ENCODE data around the gene PDCD2L. TPM values are rescaled to one million over a fixed set of nuclear protein-coding genes. Genes with fewer than 3 reads are reported as not detected.
A peak's percentile ranks its signal among the peaks of the same experiment; 100 is the strongest.

PDCD2L gene
- total and polyA plus RNA-seq, 4 donors, result 5.6 to 12.3 (median 6.0) TPM

- no peaks in the 10 kb centered on the region for H3K27me3 ChIP-seq (ENCODE audit: control insufficient read depth in 1 of 2, insufficient read depth in 2 of 2, low read length in 1 of 2)
- DNase-seq (no peak), ATAC-seq (ENCODE audit: low FRiP score) (no peak)
- H3K9me3 ChIP-seq (ENCODE audit: control insufficient read depth, low read length), result no peaks in the 10 kb centered on the region
- H3K36me3 ChIP-seq (ENCODE audit: control insufficient read depth in 1 of 2, insufficient read depth in 2 of 2, low read length in 1 of 2), result no peaks in the 10 kb centered on the region
- intact Hi-C loops (cut with DNase I), result no loop called here
- WGBS, 2 donors, result 95% methylated on average over 4 of the region's 4 CpGs
- H3K27ac ChIP-seq (ENCODE audit: low read depth in 1 of 2, low read length in 2 of 2), result no peak overlapping the region
- no peak overlapping the region for H3K4me3 ChIP-seq (ENCODE audit: low read length in 2 of 2)
- no peaks in the 10 kb centered on the region for H3K4me1 ChIP-seq (ENCODE audit: control insufficient read depth in 1 of 2, insufficient read depth in 2 of 2, low read length in 2 of 2)
These were observed 14.1 kb downstream of the PDCD2L start for GRCh38 chr19:34418300-34418699.

- DNase-seq (no peak), ATAC-seq (ENCODE audit: low FRiP score) (no peak)
- no peaks in the 10 kb centered on the region for H3K9me3 ChIP-seq (ENCODE audit: control insufficient read depth, low read length)
- no peak overlapping the region for H3K27ac ChIP-seq (ENCODE audit: low read depth in 1 of 2, low read length in 2 of 2)
- peaks cover 0 to 2% of the 10 kb centered on the region in 2 donors for H3K27me3 ChIP-seq (ENCODE audit: control insufficient read depth in 1 of 2, insufficient read depth in 2 of 2, low read length in 1 of 2)
- no peak overlapping the region for H3K4me3 ChIP-seq (ENCODE audit: low read length in 2 of 2)
- H3K4me1 ChIP-seq (ENCODE audit: control insufficient read depth in 1 of 2, insufficient read depth in 2 of 2, low read length in 2 of 2), result no peaks in the 10 kb centered on the region
- intact Hi-C loops (cut with DNase I), result loop anchor here in 1 of 2 donors (5.0 kb wide), 1 partner anchor 56 kb away; the partner anchor contains the start of gene WTIP
- no peaks in the 10 kb centered on the region for H3K36me3 ChIP-seq (ENCODE audit: control insufficient read depth in 1 of 2, insufficient read depth in 2 of 2, low read length in 1 of 2)
- 82 to 84% methylated on average over 8 of the region's 8 CpGs for WGBS, 2 donors
These were observed 22.0 kb downstream of the PDCD2L start for GRCh38 chr19:34426096-34426661.

- Histone ChIP-seq H3K27ac (ENCODE audit: low read depth in 1 of 2, low read length in 2 of 2) (peak overlapping the region; percentile 72 to 94), H3K4me1 (ENCODE audit: control insufficient read depth in 1 of 2, insufficient read depth in 2 of 2, low read length in 2 of 2) (peaks cover under 1 to 2% of the 10 kb centered on the region in 2 donors), H3K36me3 (ENCODE audit: control insufficient read depth in 1 of 2, insufficient read depth in 2 of 2, low read length in 1 of 2) (no peaks in the 10 kb centered on the region), H3K9me3 (ENCODE audit: control insufficient read depth, low read length) (no peaks in the 10 kb centered on the region), H3K27me3 (ENCODE audit: control insufficient read depth in 1 of 2, insufficient read depth in 2 of 2, low read length in 1 of 2) (peaks cover 0 to 2% of the 10 kb centered on the region in 2 donors), H3K4me3 (ENCODE audit: low read length in 2 of 2) (peak overlapping the region; percentile 83 to 94)
- WGBS, 2 donors, result 0% methylated on average over 67 to 68 of the region's 68 CpGs
- ATAC-seq (ENCODE audit: low FRiP score) (peak; percentile 72), DNase-seq (peak; percentile 60 to 85)
- intact Hi-C loops (cut with DNase I), result loop anchor here in 1 of 2 donors (5.0 kb wide), 1 partner anchor 54 kb away; the partner anchor contains the start of gene WTIP
These were observed 24.5 kb downstream of the PDCD2L start for GRCh38 chr19:34428549-34429285.

- intact Hi-C loops (cut with DNase I), result loop anchor here in 1 of 2 donors (5.0 kb wide), 1 partner anchor 53 kb away; the partner anchor contains the start of gene WTIP
- DNase-seq (no peak), ATAC-seq (ENCODE audit: low FRiP score) (no peak)
- peaks cover 5 to 6% of the 10 kb centered on the region in 2 donors for H3K4me1 ChIP-seq (ENCODE audit: control insufficient read depth in 1 of 2, insufficient read depth in 2 of 2, low read length in 2 of 2)
- peak overlapping the region; percentile 83 to 94 for H3K4me3 ChIP-seq (ENCODE audit: low read length in 2 of 2)
- H3K9me3 ChIP-seq (ENCODE audit: control insufficient read depth, low read length), result no peaks in the 10 kb centered on the region
- H3K27me3 ChIP-seq (ENCODE audit: control insufficient read depth in 1 of 2, insufficient read depth in 2 of 2, low read length in 1 of 2), result peaks cover 0 to 2% of the 10 kb centered on the region in 2 donors
- 55 to 57% methylated on average over 9 of the region's 9 CpGs for WGBS, 2 donors
- no peaks in the 10 kb centered on the region for H3K36me3 ChIP-seq (ENCODE audit: control insufficient read depth in 1 of 2, insufficient read depth in 2 of 2, low read length in 1 of 2)
- peak overlapping the region in 1 of 2 donors; percentile 65 for H3K27ac ChIP-seq (ENCODE audit: low read depth in 1 of 2, low read length in 2 of 2)
These were observed 25.4 kb downstream of the PDCD2L start for GRCh38 chr19:34429553-34429952.

- WGBS, 2 donors, result 12 to 15% methylated on average over 6 of the region's 6 CpGs
- intact Hi-C loops (cut with DNase I), result loop anchor here (5.0 kb wide), 3 partner anchors 51 to 74 kb away; partner anchors contain the start of gene WTIP (in 1 of the 2)
- Histone ChIP-seq H3K9me3 (ENCODE audit: control insufficient read depth, low read length) (no peaks in the 10 kb centered on the region), H3K27ac (ENCODE audit: low read depth in 1 of 2, low read length in 2 of 2) (peak overlapping the region; percentile 49 to 74), H3K4me1 (ENCODE audit: control insufficient read depth in 1 of 2, insufficient read depth in 2 of 2, low read length in 2 of 2) (peaks cover 5 to 6% of the 10 kb centered on the region in 2 donors), H3K27me3 (ENCODE audit: control insufficient read depth in 1 of 2, insufficient read depth in 2 of 2, low read length in 1 of 2) (peaks cover 0 to 2% of the 10 kb centered on the region in 2 donors), H3K4me3 (ENCODE audit: low read length in 2 of 2) (peak overlapping the region; percentile 28 to 63), H3K36me3 (ENCODE audit: control insufficient read depth in 1 of 2, insufficient read depth in 2 of 2, low read length in 1 of 2) (no peaks in the 10 kb centered on the region)
- DNase-seq (no peak), ATAC-seq (ENCODE audit: low FRiP score) (no peak)
These were observed 26.8 kb downstream of the PDCD2L start for GRCh38 chr19:34430738-34431625.

- Histone ChIP-seq H3K36me3 (ENCODE audit: control insufficient read depth in 1 of 2, insufficient read depth in 2 of 2, low read length in 1 of 2) (no peaks in the 10 kb centered on the region), H3K27ac (ENCODE audit: low read depth in 1 of 2, low read length in 2 of 2) (peak overlapping the region in 1 of 2 donors; percentile 49), H3K4me3 (ENCODE audit: low read length in 2 of 2) (no peak overlapping the region), H3K4me1 (ENCODE audit: control insufficient read depth in 1 of 2, insufficient read depth in 2 of 2, low read length in 2 of 2) (peaks cover 6% of the 10 kb centered on the region in 2 donors), H3K27me3 (ENCODE audit: control insufficient read depth in 1 of 2, insufficient read depth in 2 of 2, low read length in 1 of 2) (peaks cover 0 to 2% of the 10 kb centered on the region in 2 donors), H3K9me3 (ENCODE audit: control insufficient read depth, low read length) (no peaks in the 10 kb centered on the region)
- 5% methylated on average over 2 of the region's 2 CpGs for WGBS, 2 donors
- DNase-seq, result no peak
- ATAC-seq (ENCODE audit: low FRiP score), result no peak
- intact Hi-C loops (cut with DNase I), result loop anchor here (5.0 kb wide), 3 partner anchors 50 to 75 kb away; partner anchors contain the start of gene WTIP (in 1 of the 2)
These were observed 27.6 kb downstream of the PDCD2L start for GRCh38 chr19:34431681-34432402.

- ATAC-seq (ENCODE audit: low FRiP score) (peak; percentile 89), DNase-seq (peak; percentile 56 to 79)
- no peaks in the 10 kb centered on the region for H3K9me3 ChIP-seq (ENCODE audit: control insufficient read depth, low read length)
- H3K36me3 ChIP-seq (ENCODE audit: control insufficient read depth in 1 of 2, insufficient read depth in 2 of 2, low read length in 1 of 2), result no peaks in the 10 kb centered on the region
- no peak overlapping the region for H3K4me3 ChIP-seq (ENCODE audit: low read length in 2 of 2)
- H3K27ac ChIP-seq (ENCODE audit: low read depth in 1 of 2, low read length in 2 of 2), result peak overlapping the region; percentile 20 to 68
- peaks cover 0 to 2% of the 10 kb centered on the region in 2 donors for H3K27me3 ChIP-seq (ENCODE audit: control insufficient read depth in 1 of 2, insufficient read depth in 2 of 2, low read length in 1 of 2)
- peaks cover 6 to 10% of the 10 kb centered on the region in 2 donors for H3K4me1 ChIP-seq (ENCODE audit: control insufficient read depth in 1 of 2, insufficient read depth in 2 of 2, low read length in 2 of 2)
- intact Hi-C loops (cut with DNase I), result loop anchor here (5.0 kb wide), 3 partner anchors 50 to 75 kb away; partner anchors contain the start of gene WTIP (in 1 of the 2)
- WGBS, 2 donors, result 2 to 15% methylated on average over 5 of the region's 5 CpGs
These were observed 28.6 kb downstream of the PDCD2L start for GRCh38 chr19:34432797-34433196.

Data from aorta (tissue), 5 donors.